Stomach (tissue), 9 donors: Measurements from ENCODE around the gene MUC16. TPM values are rescaled to one million over a fixed set of nuclear protein-coding genes. Genes with fewer than 3 reads are reported as not detected.

Experiments
- DNase-seq, 2 donors: peaks; one replicate each; pipeline versions ENCODE4 v3.0.0 to v3.0.0-alpha.2; 2013 to 2019
- H3K27ac ChIP-seq, 5 donors: fragments of 200-600 bp in 4 of 5; sonication (generic) in 4 of 5; one replicate each; pipeline ENCODE4 v1.5.1; 2013 to 2019; ENCODE audit warnings: mild to moderate bottlenecking in 1 of 5, moderate library complexity in 1 of 5
- H3K27me3 ChIP-seq, 3 donors: fragments of 200-600 bp; sonication (generic); one replicate each; pipeline ENCODE4 v1.5.1; 2017 to 2019; ENCODE audit warnings: mixed run types in 1 of 3
- H3K36me3 ChIP-seq, 4 donors: fragments of 200-600 bp; sonication (generic); 1 replicate in 3 of 4; 2 replicates in 1 of 4; pipeline ENCODE4 v1.5.1; 2016 to 2019
- H3K4me1 ChIP-seq, 4 donors: fragments of 200-600 bp; sonication (generic); one replicate each; pipeline ENCODE4 v1.5.1; 2016 to 2019
- H3K4me3 ChIP-seq, 4 donors: fragments of 200-600 bp; sonication (generic) in 3 of 4; one replicate each; pipeline ENCODE4 v1.5.1; 2016 to 2019; ENCODE audit warnings: mild to moderate bottlenecking in 1 of 4
- H3K9me3 ChIP-seq, 4 donors: fragments of 200-600 bp; sonication (generic); one replicate each; pipeline ENCODE4 v1.5.1; 2016 to 2019
- CTCF ChIP-seq, 7 experiments: fragments of 450-650 bp in 4 of 7; fragments of 200-600 bp in 3 of 7; sonication (generic) in 3 of 7; IDR thresholded peaks; one replicate each; pipeline ENCODE4 v1.5.1; 2016 to 2019; ENCODE audit warnings: antibody characterized with exemption in 7 of 7, control low read depth in 2 of 7, mild to moderate bottlenecking in 1 of 7
- EP300 ChIP-seq: sonication (generic); formaldehyde crosslinking; IDR thresholded peaks from one replicate; pipeline ENCODE4 v1.6.1; 2017; ENCODE audit warnings: antibody characterized with exemption
- POLR2A ChIP-seq, 4 donors: fragments of 450-650 bp; IDR thresholded peaks; one replicate each; pipeline ENCODE4 v1.6.1; 2016; ENCODE audit warnings: antibody characterized with exemption in 4 of 4, control low read depth in 2 of 4, mild to moderate bottlenecking in 1 of 4, moderate library complexity in 1 of 4
- POLR2AphosphoS5 ChIP-seq, 3 donors: sonication (generic); formaldehyde crosslinking; IDR thresholded peaks; one replicate each; pipeline ENCODE4 v1.6.1; 2016; ENCODE audit warnings: antibody characterized with exemption in 3 of 3
- WGBS, 5 donors: extraction: QIAGEN DNeasy Blood & Tissue Kit in 3 of 5; methylation state at CpG; one replicate each; pipeline versions ENCODE4 v1.1.5 to v1.1.7; 2013 to 2018; 5-methylcytosine and 5-hydroxymethylcytosine counted together
- intact Hi-C: fragments of 100-400 bp; cut with DNase I; formaldehyde crosslinking; loops from one replicate; pipeline ENCODE4 v1.15.1; 2023; ENCODE audit warnings: low total_unique reads
- polyA plus RNA-seq, 3 donors: library from polyadenylated mRNA; stranded (reverse); fragments of 200-250 nt; gene quantifications; one replicate each; pipeline ENCODE4 v1.2.3, GENCODE V29; 2013
- total RNA-seq, 5 donors: library from RNA; depleted of rRNA; stranded (reverse); fragments of >200 nt; gene quantifications; one replicate each; pipeline versions ENCODE4 v1.1.0 to v1.2.3, GENCODE V29; 2014 to 2016
- donor health status: healthy with polysubstance abuse.
- donor health status: Bipolar disorder and iron deficiency.
- donor health status: healthy.

The MUC16 gene
- total and polyA plus RNA-seq, 8 donors = 0.28 to 0.55 (median 0.45) TPM; not detected in 5

- Histone ChIP-seq H3K4me3 (no peak overlapping the region), H3K36me3 (no peaks in the 10 kb centered on the region), H3K4me1 (no peaks in the 10 kb centered on the region), H3K9me3 (peaks cover 0 to 7% (median 2%) of the 10 kb centered on the region in 4 donors), H3K27me3 (peaks cover 0 to 5% (median 0%) of the 10 kb centered on the region in 3 donors), H3K27ac (no peak overlapping the region)
- DNase-seq = peak in 1 of 2 donors; percentile 53
- 40 to 62% (median 59%) methylated on average over 5 of the region's 5 CpGs for WGBS, 5 donors
- intact Hi-C loops = no loop called here
- TF ChIP-seq EP300 = no peak
Measured at GRCh38 chr19:8973501-8974091, 36.6 kb downstream of the MUC16 start.

GRCh38 chr19:8965887-8966286 lies 44.3 kb downstream of the MUC16 start:
- 35 to 69% (median 62%) methylated on average over 4 of the region's 4 CpGs for WGBS, 5 donors
- DNase-seq = peak in 1 of 2 donors; percentile 1
- no peaks in the 10 kb centered on the region for H3K36me3 ChIP-seq
- TF ChIP-seq POLR2A (IDR thresholded peaks at IDR 0.05) (no peak), EP300 (no peak), POLR2AphosphoS5 (IDR thresholded peaks at IDR 0.05) (no peak), CTCF (IDR thresholded peaks at IDR 0.05) (no peak)
- H3K9me3 ChIP-seq = no peaks in the 10 kb centered on the region
- H3K27me3 ChIP-seq = no peaks in the 10 kb centered on the region
- H3K27ac ChIP-seq = no peak overlapping the region
- no peaks in the 10 kb centered on the region for H3K4me1 ChIP-seq
- intact Hi-C loops = no loop called here
- no peak overlapping the region for H3K4me3 ChIP-seq

Other genes with a start within 250 kb of the MUC16 start
- 10 to 100 TPM; 20.4 to 63.1 (median 30.3) TPM for gene ZNF558, start 178.1 kb downstream of the MUC16 start, total RNA-seq
- gene ZNF558, start 178.1 kb downstream of the MUC16 start, polyA plus RNA-seq = 10 to 100 TPM in 1 of 3 donors, 1 to 10 TPM in 2; 6.0 to 16.9 (median 7.8) TPM
- not detected for gene MBD3L1, start 178.0 kb downstream of the MUC16 start, total RNA-seq
- not detected for gene MBD3L1, start 178.0 kb downstream of the MUC16 start, polyA plus RNA-seq
- gene OR1M1, start 76.7 kb upstream of the MUC16 start, total RNA-seq = not detected
- not detected for gene OR1M1, start 76.7 kb upstream of the MUC16 start, polyA plus RNA-seq
- not detected for gene OR7G2, start 97.1 kb upstream of the MUC16 start, total RNA-seq
- not detected for gene OR7G2, start 97.1 kb upstream of the MUC16 start, polyA plus RNA-seq
- not detected for gene OR7G1, start 105.4 kb upstream of the MUC16 start, total RNA-seq
- gene OR7G1, start 105.4 kb upstream of the MUC16 start, polyA plus RNA-seq = not detected
- gene OR7G3, start 116.5 kb upstream of the MUC16 start, total RNA-seq = not detected
- not detected for gene OR7G3, start 116.5 kb upstream of the MUC16 start, polyA plus RNA-seq
- 10 to 100 TPM; 17.8 to 33.6 (median 19.3) TPM for gene ZNF317, start 130.0 kb upstream of the MUC16 start, total RNA-seq
- 10 to 100 TPM; 23.5 to 29.6 (median 25.3) TPM for gene ZNF317, start 130.0 kb upstream of the MUC16 start, polyA plus RNA-seq
- gene OR7D2, start 168.6 kb upstream of the MUC16 start, total RNA-seq = 10 to 100 TPM in 1 of 5 donors, under 1 TPM in 2, not detected in 2; 0.29 to 11.0 (median 0.55) TPM
- gene OR7D2, start 168.6 kb upstream of the MUC16 start, polyA plus RNA-seq = under 1 TPM in 1 of 3 donors, not detected in 2; 0.05 TPM
- gene OR7D4, start 209.2 kb upstream of the MUC16 start, total RNA-seq = not detected
- not detected for gene OR7D4, start 209.2 kb upstream of the MUC16 start, polyA plus RNA-seq
- gene OR7E24, start 240.5 kb upstream of the MUC16 start, total RNA-seq = not detected
- gene OR7E24, start 240.5 kb upstream of the MUC16 start, polyA plus RNA-seq = not detected